Measurements from ENCODE around the gene SPATA32.

Gene SPATA32

GRCh38 chr17:45293413-45294211, 31.7 kb upstream of the SPATA32 start:
- no peak for DNase-seq

- DNase-seq, result no peak
Measured at GRCh38 chr17:45292696-45293412, 31.0 kb upstream of the SPATA32 start.

GRCh38 chr17:45291171-45291805, 29.4 kb upstream of the SPATA32 start:
- DNase-seq, result peak; percentile 57

GRCh38 chr17:45290269-45290765, 28.4 kb upstream of the SPATA32 start:
- DNase-seq, result no peak

GRCh38 chr17:45289301-45290268, 27.7 kb upstream of the SPATA32 start:
- DNase-seq, result no peak

- no peak for DNase-seq
Measured at GRCh38 chr17:45288825-45289224, 26.9 kb upstream of the SPATA32 start.

- DNase-seq, result no peak
Measured at GRCh38 chr17:45287526-45288500, 25.9 kb upstream of the SPATA32 start.

- no peak for DNase-seq
Measured at GRCh38 chr17:45286286-45286685, 24.4 kb upstream of the SPATA32 start.

- DNase-seq, result no peak
Measured at GRCh38 chr17:45284176-45285140, 22.6 kb upstream of the SPATA32 start.

- DNase-seq, result no peak
Measured at GRCh38 chr17:45283711-45284110, 21.8 kb upstream of the SPATA32 start.

GRCh38 chr17:45282683-45283644, 21.1 kb upstream of the SPATA32 start:
- no peak for DNase-seq

- DNase-seq, result no peak
Measured at GRCh38 chr17:45279898-45280297, 18.0 kb upstream of the SPATA32 start.

GRCh38 chr17:45277992-45278391, 16.1 kb upstream of the SPATA32 start:
- DNase-seq, result no peak

GRCh38 chr17:45277216-45277849, 15.4 kb upstream of the SPATA32 start:
- peak; percentile 46 for DNase-seq

GRCh38 chr17:45276031-45276430, 14.1 kb upstream of the SPATA32 start:
- no peak for DNase-seq

GRCh38 chr17:45274033-45274432, 12.1 kb upstream of the SPATA32 start:
- DNase-seq, result no peak

GRCh38 chr17:45273551-45273957, 11.7 kb upstream of the SPATA32 start:
- no peak for DNase-seq

GRCh38 chr17:45271603-45272002, 9.7 kb upstream of the SPATA32 start:
- no peak for DNase-seq
